Measurements from ENCODE around the gene CTU2.

CTU2 gene

GRCh38 chr16:88706965-88707826 lies 893 bp downstream of the CTU2 start:
- ATAC-seq = no peak
- no peak for TF ChIP-seq POU6F1 (CRISPR knock-in tag; IDR thresholded peaks at IDR 0.05; ENCODE audit: borderline replicate concordance, low read depth)

GRCh38 chr16:88710556-88710955 lies 4.3 kb downstream of the CTU2 start:
- ATAC-seq = no peak
- TF ChIP-seq OSR1 (CRISPR knock-in tag; IDR thresholded peaks at IDR 0.05) (no peak), CSRNP3 (CRISPR knock-in tag; IDR thresholded peaks at IDR 0.05) (no peak), PPARA (CRISPR knock-in tag; IDR thresholded peaks at IDR 0.05; ENCODE audit: borderline replicate concordance) (no peak), ZC3H10 (CRISPR knock-in tag; IDR thresholded peaks at IDR 0.05) (no peak), POU6F1 (CRISPR knock-in tag; IDR thresholded peaks at IDR 0.05; ENCODE audit: borderline replicate concordance, low read depth) (no peak), ARNTL (CRISPR knock-in tag; IDR thresholded peaks at IDR 0.05; ENCODE audit: borderline replicate concordance, low read depth) (no peak), ZNF8 (CRISPR knock-in tag; IDR thresholded peaks at IDR 0.05) (no peak)

- TF ChIP-seq SNAI2 (CRISPR knock-in tag; IDR thresholded peaks at IDR 0.05) = no peak
- no peak for TF ChIP-seq CREB5 (CRISPR knock-in tag; IDR thresholded peaks at IDR 0.05; ENCODE audit: low read depth)
- no peak for TF ChIP-seq ESRRG (CRISPR knock-in tag; IDR thresholded peaks at IDR 0.05)
- no peak for TF ChIP-seq ZNF8 (CRISPR knock-in tag; IDR thresholded peaks at IDR 0.05)
- TF ChIP-seq ZNF565 (CRISPR knock-in tag; conservative IDR thresholded peaks at IDR 0.05; ENCODE audit: low read depth) = no peak
- TF ChIP-seq BACH2 (CRISPR knock-in tag; IDR thresholded peaks at IDR 0.05; ENCODE audit: borderline replicate concordance) = no peak
- no peak for TF ChIP-seq OSR1 (CRISPR knock-in tag; IDR thresholded peaks at IDR 0.05)
- no peak for TF ChIP-seq PATZ1 (CRISPR knock-in tag; IDR thresholded peaks at IDR 0.05; ENCODE audit: borderline replicate concordance)
- no peak for TF ChIP-seq ZNF70 (CRISPR knock-in tag; IDR thresholded peaks at IDR 0.05)
- TF ChIP-seq TOX (CRISPR knock-in tag; IDR thresholded peaks at IDR 0.05; ENCODE audit: borderline replicate concordance) = no peak
- no peak for TF ChIP-seq ZFP30 (CRISPR knock-in tag; IDR thresholded peaks at IDR 0.05)
- ATAC-seq = no peak
These were observed 5.5 kb downstream of the CTU2 start for GRCh38 chr16:88711750-88712340.

GRCh38 chr16:88712362-88712979 lies 6.2 kb downstream of the CTU2 start:
- ATAC-seq = no peak

More at GRCh38 chr16:88712362-88712979, 6.2 kb downstream of the CTU2 start:
- no peak for TF ChIP-seq ISL1 (CRISPR knock-in tag; IDR thresholded peaks at IDR 0.05)
